IMR-90 (cell line): ENCODE results near the gene CLK3. TPM values are rescaled to one million over a fixed set of nuclear protein-coding genes. Genes with fewer than 3 reads are reported as not detected.

ENCODE experiments used
- ATAC-seq: fragments of 200-7000 bp; cut with Tn5 transposase; 2 replicates; pipeline ENCODE4 v1.9.1; 2020; ENCODE audit warnings: low read depth, mild to moderate bottlenecking, moderate library complexity
- BruUV-seq: library from RNA; stranded (reverse); fragments of 400-500 nt; replicated peaks from 2 replicates; lab custom pipeline; 2021; lab: Mats Ljungman, UMichigan
- CTCF ChIA-PET: fragments of 300-600 bp; formaldehyde crosslinking; extraction: SDS; loops from one replicate; lab custom pipeline; 2021; ENCODE audit warnings: antibody characterized with exemption; lab: Yijun Ruan, JAX
- POLR2A ChIA-PET: fragments of 300-600 bp; sonication (Branson Sonifier 250); formaldehyde crosslinking; loops from one replicate; lab custom pipeline; 2022; ENCODE audit warnings: antibody characterized with exemption; ENCODE audit not compliant: unreplicated experiment; lab: Charles Lee
- DNase-seq: peaks from one replicate; pipeline ENCODE4 v3.0.0; 2013
- H2AFZ ChIP-seq: replicated peaks from 2 replicates; pipeline ENCODE3; 2013; ENCODE audit warnings: low read length, mild to moderate bottlenecking; ENCODE audit not compliant: poor library complexity
- H2AK5ac ChIP-seq: 2 replicates; pipeline ENCODE4 v1.6.1; 2013; ENCODE audit warnings: low read depth, low read length, inconsistent platforms
- H2AK9ac ChIP-seq: replicated peaks from 2 replicates; pipeline ENCODE3; 2013; ENCODE audit warnings: mild to moderate bottlenecking, low read depth, low read length, moderate library complexity; ENCODE audit not compliant: poor library complexity
- H2BK120ac ChIP-seq: 2 replicates; pipeline ENCODE4 v1.6.1; 2013; ENCODE audit warnings: low read depth, low read length, inconsistent platforms
- H2BK15ac ChIP-seq: 3 replicates; pipeline ENCODE4 v1.6.1; 2013; ENCODE audit warnings: low read depth, low read length, inconsistent platforms
- H2BK20ac ChIP-seq: 2 replicates; pipeline ENCODE4 v1.6.1; 2013; ENCODE audit warnings: low read depth, mild to moderate bottlenecking, inconsistent platforms, low read length, moderate library complexity
- H2BK5ac ChIP-seq: 2 replicates; pipeline ENCODE4 v1.6.1; 2013; ENCODE audit warnings: mild to moderate bottlenecking, low read depth, low read length, inconsistent platforms; ENCODE audit not compliant: poor library complexity, severe bottlenecking
- H3K14ac ChIP-seq: replicated peaks from 2 replicates; pipeline ENCODE4 v1.6.1; 2013; ENCODE audit warnings: low read depth, low read length, inconsistent platforms
- H3K18ac ChIP-seq: 2 replicates; pipeline ENCODE4 v1.6.1; 2013; ENCODE audit warnings: low read depth, low read length, control low read depth
- H3K23ac ChIP-seq: 2 replicates; pipeline ENCODE4 v1.6.1; 2013; ENCODE audit warnings: low read depth, low read length, inconsistent platforms
- H3K27ac ChIP-seq: 2 replicates; pipeline ENCODE4 v1.5.1; 2013; ENCODE audit warnings: mild to moderate bottlenecking, control low read depth, low read length; ENCODE audit not compliant: insufficient read depth
- H3K27me3 ChIP-seq: 2 replicates; pipeline ENCODE4 v1.6.1; 2013; ENCODE audit warnings: low read length; ENCODE audit not compliant: control insufficient read depth, insufficient read depth
- H3K36me3 ChIP-seq: 2 replicates; pipeline ENCODE4 v1.6.1; 2013; ENCODE audit warnings: low read length, mixed read lengths; ENCODE audit not compliant: control insufficient read depth, insufficient read depth
- H3K4ac ChIP-seq: 2 replicates; pipeline ENCODE4 v1.6.1; 2013; ENCODE audit warnings: low read depth, low read length, inconsistent platforms
- H3K4me1 ChIP-seq: 2 replicates; pipeline ENCODE4 v1.6.1; 2013; ENCODE audit warnings: low read length, mixed read lengths; ENCODE audit not compliant: control insufficient read depth, insufficient read depth
- H3K4me2 ChIP-seq: 2 replicates; pipeline ENCODE4 v1.6.1; 2013; ENCODE audit warnings: low read depth, mild to moderate bottlenecking, control low read depth, low read length, moderate library complexity
- H3K4me3 ChIP-seq: 2 replicates; pipeline ENCODE4 v1.5.1; 2013; ENCODE audit warnings: low read depth, mild to moderate bottlenecking, control low read depth, low read length, moderate library complexity; ENCODE audit not compliant: insufficient read depth
- H3K56ac ChIP-seq: 2 replicates; pipeline ENCODE4 v1.6.1; 2013; ENCODE audit warnings: low read length, inconsistent platforms; ENCODE audit not compliant: insufficient read depth; ENCODE audit errors: extremely low read depth
- H3K79me1 ChIP-seq, 2 experiments: 2 replicates each; pipeline ENCODE4 v1.6.1; 2013; ENCODE audit warnings: low read length in 2 of 2, inconsistent platforms in 1 of 2, low read depth in 1 of 2
- H3K9ac ChIP-seq: 2 replicates; pipeline ENCODE4 v1.6.1; 2013; ENCODE audit warnings: low read depth, low read length, control low read depth
- H3K9me1 ChIP-seq: 2 replicates; pipeline ENCODE4 v1.6.1; 2013; ENCODE audit warnings: low read length, inconsistent platforms; ENCODE audit not compliant: insufficient read depth
- H3K9me3 ChIP-seq: 2 replicates; pipeline ENCODE4 v1.6.1; 2013; ENCODE audit warnings: low read length; ENCODE audit not compliant: control insufficient read depth, insufficient read depth
- H4K20me1 ChIP-seq: 2 replicates; pipeline ENCODE4 v1.6.1; 2013; ENCODE audit warnings: low read length, inconsistent platforms; ENCODE audit not compliant: insufficient read depth
- H4K5ac ChIP-seq: 2 replicates; pipeline ENCODE4 v1.6.1; 2013; ENCODE audit warnings: mild to moderate bottlenecking, low read depth, low read length, control low read depth
- H4K8ac ChIP-seq, 2 experiments: 2 replicates each; pipeline ENCODE4 v1.6.1; 2013; ENCODE audit warnings: low read depth in 2 of 2, low read length in 2 of 2, control low read depth in 1 of 2, inconsistent platforms in 1 of 2
- H4K91ac ChIP-seq: 2 replicates; pipeline ENCODE4 v1.6.1; 2013; ENCODE audit warnings: low read depth, low read length, inconsistent platforms; ENCODE audit not compliant: insufficient read depth
- BHLHE40 ChIP-seq: fragments of 150-350 bp; IDR thresholded peaks from 2 replicates; pipeline ENCODE4 v1.6.1; 2016; ENCODE audit warnings: mild to moderate bottlenecking, low read depth, low read length
- CEBPB ChIP-seq: IDR thresholded peaks from 2 replicates; pipeline ENCODE4 v1.6.1; 2012; ENCODE audit warnings: low read depth, low read length, improper control_type of control experiment
- CHD1 ChIP-seq: IDR thresholded peaks from 2 replicates; pipeline ENCODE4 v1.6.1; 2012; ENCODE audit warnings: low read depth, low read length, improper control_type of control experiment
- CTCF ChIP-seq: conservative IDR thresholded peaks from 2 replicates; pipeline ENCODE4 v1.5.1; 2012; ENCODE audit warnings: mild to moderate bottlenecking, low read depth, low read length, improper control_type of control experiment
- FOS ChIP-seq: fragments of 150-350 bp; IDR thresholded peaks from 2 replicates; pipeline ENCODE4 v1.6.1; 2016; ENCODE audit warnings: low read depth, low read length
- MAFK ChIP-seq: IDR thresholded peaks from 2 replicates; pipeline ENCODE4 v1.6.1; 2012; ENCODE audit warnings: low read depth, low read length, improper control_type of control experiment
- MAZ ChIP-seq: IDR thresholded peaks from 2 replicates; pipeline ENCODE4 v1.6.1; 2012; ENCODE audit warnings: low read depth, mild to moderate bottlenecking, low read length, improper control_type of control experiment, moderate library complexity, borderline replicate concordance
- MXI1 ChIP-seq: IDR thresholded peaks from 2 replicates; pipeline ENCODE4 v1.6.1; 2012; ENCODE audit warnings: low read depth, mild to moderate bottlenecking, low read length, moderate library complexity, borderline replicate concordance
- NFE2L2 ChIP-seq: fragments of 150-350 bp; IDR thresholded peaks from 2 replicates; pipeline ENCODE4 v1.6.1; 2016; ENCODE audit warnings: low read depth, mild to moderate bottlenecking, low read length
- POLR2A ChIP-seq: IDR thresholded peaks from 2 replicates; pipeline ENCODE4 v1.6.1; 2012; ENCODE audit warnings: mild to moderate bottlenecking, low read depth, low read length
- RAD21 ChIP-seq: IDR thresholded peaks from 2 replicates; pipeline ENCODE4 v1.6.1; 2012; ENCODE audit warnings: low read length, improper control_type of control experiment
- RCOR1 ChIP-seq: IDR thresholded peaks from 2 replicates; pipeline ENCODE4 v1.6.1; 2012; ENCODE audit warnings: mild to moderate bottlenecking, low read length, improper control_type of control experiment; ENCODE audit not compliant: insufficient replicate concordance
- RFX5 ChIP-seq: IDR thresholded peaks from 2 replicates; pipeline ENCODE4 v1.8.0; 2012; ENCODE audit warnings: low read depth, mild to moderate bottlenecking, low read length, moderate library complexity
- SMC3 ChIP-seq: fragments of 150-350 bp; IDR thresholded peaks from 2 replicates; pipeline ENCODE4 v1.6.1; 2016; ENCODE audit warnings: low read depth, mild to moderate bottlenecking, antibody characterized with exemption, low read length, moderate library complexity
- WGBS, 2 experiments: methylation state at CpG; one replicate each; pipeline versions ENCODE4 v1.1.5 to v1.1.7; 2013; ENCODE audit warnings: missing lambda C conversion rate in 2 of 2; ENCODE audit not compliant: insufficient read length in 1 of 2; ENCODE audit errors: extremely low coverage in 2 of 2; 5-methylcytosine and 5-hydroxymethylcytosine counted together
- dilution Hi-C: fragments of 300-500 bp; cut with HindIII; formaldehyde crosslinking; loops from one replicate; pipeline ENCODE4 v1.14.3; 2018; ENCODE audit warnings: low sequenced_read_pairs; ENCODE audit not compliant: unreplicated experiment
- in situ Hi-C: fragments of 300-500 bp; cut with MboI; formaldehyde crosslinking; loops from 3 replicates; pipeline ENCODE4 v1.14.3; 2019; ENCODE audit warnings: low sequenced_read_pairs, inconsistent platforms, mixed read lengths
- intact Hi-C: fragments of 100-400 bp; cut with micrococcal nuclease; formaldehyde crosslinking; loops from 2 replicates; pipeline ENCODE4 v1.10.0; 2022
- polyA plus RNA-seq, 3 experiments: library from polyadenylated mRNA; depleted of rRNA; stranded (reverse); fragments of >200 nt; gene quantifications; 2 replicates each; pipeline ENCODE4 v1.2.3, GENCODE V29; 2012; ENCODE audit warnings: low replicate concordance in 1 of 3
- total RNA-seq: library from RNA; depleted of rRNA; stranded (reverse); fragments of >200 nt; gene quantifications from 2 replicates; pipeline ENCODE4 v1.2.3, GENCODE V29; 2012
- TF ChIP-seq, protein P1 (sequence below): fragments of 150-350 bp; IDR thresholded peaks from 2 replicates; pipeline ENCODE4 v1.6.1; 2016; ENCODE audit warnings: low read depth, mild to moderate bottlenecking, low read length, moderate library complexity, borderline replicate concordance
- TF ChIP-seq, protein P2 (sequence below): fragments of 150-350 bp; IDR thresholded peaks from 2 replicates; pipeline ENCODE4 v1.6.1; 2017; ENCODE audit warnings: mild to moderate bottlenecking, antibody characterized with exemption, low read length, low read depth

Gene CLK3
- total and polyA plus RNA-seq, 2 of the 4 experiments (the other 2 are of a cell fraction), result 84.7 to 117 TPM

DNA sequence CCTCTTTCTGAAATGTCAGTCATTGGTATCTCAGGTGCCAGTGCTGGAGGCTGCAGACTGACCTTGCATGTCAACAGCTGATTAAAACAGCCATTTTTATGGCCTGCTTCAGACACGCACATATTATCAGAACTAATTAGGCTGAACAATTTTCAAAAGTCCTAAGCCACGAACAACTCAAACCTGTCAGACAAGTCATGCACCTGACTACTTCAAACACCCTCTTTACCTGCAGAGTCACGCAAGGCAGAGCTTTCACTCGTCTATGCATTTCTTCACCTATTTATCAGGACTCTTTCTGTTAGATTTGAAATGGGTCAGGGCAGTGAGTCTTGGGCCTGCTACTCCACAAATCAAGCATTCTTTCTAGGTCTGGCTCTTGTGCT lies 26.7 kb downstream of the CLK3 start:
- H3K4me2 ChIP-seq, result no peak overlapping the region
- no peak overlapping the region for H2BK15ac ChIP-seq
- H3K27me3 ChIP-seq, result no peaks in the 10 kb centered on the region
- no peak overlapping the region for H4K8ac ChIP-seq
- H3K9ac ChIP-seq, result no peak overlapping the region
- no peak overlapping the region for H3K4ac ChIP-seq
- H2BK20ac ChIP-seq, result no peak overlapping the region
- H2AK5ac ChIP-seq, result no peak overlapping the region
- BruUV-seq, result no TSS peak
- H3K18ac ChIP-seq, result no peak overlapping the region
- H3K23ac ChIP-seq, result no peak overlapping the region
- H4K5ac ChIP-seq, result no peak overlapping the region
- H3K27ac ChIP-seq, result no peak overlapping the region
- H2BK120ac ChIP-seq, result no peak overlapping the region
- peaks cover 12 to 57% of the 10 kb centered on the region in 2 experiments for H3K79me1 ChIP-seq
- no peak for ATAC-seq
- no peak overlapping the region for H2AFZ ChIP-seq
- H3K4me1 ChIP-seq, result peaks cover 3% of the 10 kb centered on the region; the same call in 1 of the 2 replicates
- no peak overlapping the region for H3K4me3 ChIP-seq
- no peak for DNase-seq
- no peak overlapping the region for H3K56ac ChIP-seq
- no peak overlapping the region for H4K91ac ChIP-seq
- ChIA-PET CTCF (no interaction called here), POLR2A (no interaction called here)
- H4K20me1 ChIP-seq, result peaks cover 36% of the 10 kb centered on the region
- in situ Hi-C loops (no loop called here), intact Hi-C loops (no loop called here), dilution Hi-C loops (no loop called here)
- H2BK5ac ChIP-seq, result no peak overlapping the region
- TF ChIP-seq CEBPB (no peak), RFX5 (no peak), MAFK (no peak), POLR2A (no peak), CHD1 (no peak), SMC3 (no peak), MXI1 (no peak), CTCF (no peak), FOS (no peak), NFE2L2 (no peak), BHLHE40 (no peak), RAD21 (no peak), RCOR1 (no peak), MAZ (no peak)
- TF ChIP-seq, protein P1, sequence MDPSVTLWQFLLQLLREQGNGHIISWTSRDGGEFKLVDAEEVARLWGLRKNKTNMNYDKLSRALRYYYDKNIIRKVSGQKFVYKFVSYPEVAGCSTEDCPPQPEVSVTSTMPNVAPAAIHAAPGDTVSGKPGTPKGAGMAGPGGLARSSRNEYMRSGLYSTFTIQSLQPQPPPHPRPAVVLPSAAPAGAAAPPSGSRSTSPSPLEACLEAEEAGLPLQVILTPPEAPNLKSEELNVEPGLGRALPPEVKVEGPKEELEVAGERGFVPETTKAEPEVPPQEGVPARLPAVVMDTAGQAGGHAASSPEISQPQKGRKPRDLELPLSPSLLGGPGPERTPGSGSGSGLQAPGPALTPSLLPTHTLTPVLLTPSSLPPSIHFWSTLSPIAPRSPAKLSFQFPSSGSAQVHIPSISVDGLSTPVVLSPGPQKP, result no peak
- TF ChIP-seq, protein P2, sequence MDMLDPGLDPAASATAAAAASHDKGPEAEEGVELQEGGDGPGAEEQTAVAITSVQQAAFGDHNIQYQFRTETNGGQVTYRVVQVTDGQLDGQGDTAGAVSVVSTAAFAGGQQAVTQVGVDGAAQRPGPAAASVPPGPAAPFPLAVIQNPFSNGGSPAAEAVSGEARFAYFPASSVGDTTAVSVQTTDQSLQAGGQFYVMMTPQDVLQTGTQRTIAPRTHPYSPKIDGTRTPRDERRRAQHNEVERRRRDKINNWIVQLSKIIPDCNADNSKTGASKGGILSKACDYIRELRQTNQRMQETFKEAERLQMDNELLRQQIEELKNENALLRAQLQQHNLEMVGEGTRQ, result no peak
- peaks cover 24% of the 10 kb centered on the region for H3K36me3 ChIP-seq
- H3K9me3 ChIP-seq, result no peaks in the 10 kb centered on the region
- no peak overlapping the region for H2AK9ac ChIP-seq
- H3K9me1 ChIP-seq, result peaks cover 6% of the 10 kb centered on the region; the same call in 1 of the 2 replicates
- no peak overlapping the region for H3K14ac ChIP-seq
- WGBS, 2 experiments, result 83% methylated on average over 1 of the region's 4 CpGs; no CpG with 5 or more reads in 1 of the 2 experiments
